Stimulated activated CD8-positive, alpha-beta memory T cell treated with anti-CD3 and anti-CD28 coated beads, Interleukin-12 subunit alpha, Interleukin-12 subunit beta, amount 100 ng/mL, for 24 hours (primary cell): ENCODE measurements around the gene TRIM25.

Experiments used
- DNase-seq: peaks from one replicate; pipeline ENCODE4 v3.0.0-alpha.2; 2020; ENCODE audit errors: extremely low read depth

The TRIM25 gene

DNA sequence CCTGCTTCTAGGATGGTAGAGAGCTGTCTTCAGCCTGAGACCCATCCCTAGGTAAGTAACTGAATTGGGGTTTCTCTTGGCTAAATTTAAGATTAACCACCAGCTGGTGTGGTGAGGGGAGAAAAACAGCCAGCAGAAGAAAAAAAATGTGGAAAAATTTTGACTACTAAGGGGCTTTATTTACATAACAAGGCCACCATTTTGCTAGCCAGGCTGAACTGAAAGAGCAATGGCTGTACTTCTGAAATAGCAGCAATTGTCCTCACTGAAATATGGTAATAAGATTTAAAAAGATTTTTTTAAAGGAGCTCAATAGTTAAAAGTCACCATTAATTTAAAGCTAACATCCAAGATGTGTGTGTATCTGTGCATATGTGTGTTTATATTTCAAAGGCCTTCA lies 12.4 kb upstream of the TRIM25 start:
- DNase-seq: no peak

DNA sequence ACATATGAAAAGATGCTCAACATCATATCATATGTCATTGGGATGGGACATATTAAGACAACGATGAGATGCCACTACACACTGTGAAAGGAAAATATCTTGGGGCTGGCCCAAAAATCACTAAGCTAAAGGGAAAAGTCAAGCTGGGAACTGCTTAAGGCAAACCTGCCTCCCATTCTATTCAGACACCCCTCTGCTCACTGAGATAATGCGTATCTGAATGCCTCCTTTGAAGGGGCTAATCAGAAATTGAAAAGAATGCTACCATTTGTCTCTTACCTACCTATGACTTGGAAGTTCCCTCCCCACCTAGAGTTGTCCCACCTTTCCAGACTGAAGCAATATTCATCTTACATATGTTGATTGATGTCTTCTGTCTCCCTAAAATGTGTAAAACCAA lies 11.2 kb upstream of the TRIM25 start:
- DNase-seq: no peak

DNA sequence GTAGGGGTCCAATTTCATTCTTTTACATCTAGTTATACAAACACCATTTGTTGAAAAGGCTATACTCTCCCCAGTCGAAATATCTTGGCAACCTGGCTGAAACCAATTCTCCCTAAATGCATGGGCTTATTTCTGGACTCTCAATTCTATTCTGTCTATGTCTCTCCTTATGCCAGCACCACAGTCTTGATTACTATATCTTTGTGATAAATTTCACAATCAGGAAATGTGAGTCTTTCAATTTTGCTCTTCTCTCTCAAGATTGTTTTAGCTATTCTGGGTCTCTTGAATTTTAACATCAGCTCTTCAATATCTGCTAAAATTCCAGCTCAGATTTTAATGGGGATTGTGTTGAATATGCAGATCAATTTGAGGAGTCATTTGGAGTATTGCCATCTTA lies 5.9 kb upstream of the TRIM25 start:
- no peak for DNase-seq

DNA sequence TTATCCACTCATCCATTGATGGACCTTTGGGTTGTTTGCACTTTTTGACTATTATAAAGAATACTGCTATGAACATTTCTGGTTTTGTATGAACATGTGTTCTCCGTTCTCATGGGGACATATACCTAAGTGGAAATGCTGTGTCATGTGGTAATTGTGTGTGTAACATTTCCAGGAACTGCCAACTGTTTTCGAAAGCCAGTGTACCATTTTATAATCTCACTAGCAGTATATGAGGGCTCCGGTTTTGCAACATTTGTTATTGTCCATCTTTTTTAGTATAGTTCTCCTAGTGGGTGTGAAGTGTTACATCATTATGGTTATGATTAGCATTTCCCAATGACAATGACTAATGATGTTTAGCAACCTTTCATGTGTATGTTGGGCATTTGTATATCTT lies 5.1 kb upstream of the TRIM25 start:
- DNase-seq: no peak

DNA sequence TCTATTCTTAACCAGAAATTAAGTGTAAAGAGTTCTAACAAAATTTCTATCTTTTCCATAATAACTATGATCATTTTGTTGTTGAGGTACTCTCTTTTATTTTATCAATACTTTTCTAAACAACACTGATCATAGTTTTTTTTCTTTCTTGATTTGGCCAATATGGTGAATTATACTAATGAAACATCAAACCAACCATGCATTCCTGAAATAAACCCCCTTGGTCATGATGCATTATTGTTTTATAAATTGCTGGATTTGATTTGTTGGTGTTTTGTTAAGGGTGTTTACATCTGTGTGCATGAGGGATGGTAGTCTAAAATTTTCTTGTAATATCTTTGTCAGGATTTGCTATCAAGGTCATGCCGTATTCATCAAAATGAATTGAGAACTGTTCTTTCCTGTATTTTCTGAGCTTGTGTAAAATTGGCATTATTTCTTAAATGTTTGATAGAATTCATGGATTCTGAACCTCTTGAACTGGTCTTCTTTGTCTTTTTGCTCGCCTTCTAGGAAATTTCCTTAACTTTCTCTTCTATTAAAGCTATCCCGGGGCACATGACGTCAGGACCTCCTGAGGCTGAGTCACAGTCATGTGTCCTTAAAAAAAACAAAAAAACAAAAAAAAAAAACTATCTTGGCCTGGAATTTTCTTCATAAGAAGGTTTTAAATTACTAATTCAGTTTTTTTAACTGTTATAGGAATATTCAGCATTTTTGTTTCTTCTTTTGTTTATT lies 3.9 kb upstream of the TRIM25 start:
- no peak for DNase-seq

DNA sequence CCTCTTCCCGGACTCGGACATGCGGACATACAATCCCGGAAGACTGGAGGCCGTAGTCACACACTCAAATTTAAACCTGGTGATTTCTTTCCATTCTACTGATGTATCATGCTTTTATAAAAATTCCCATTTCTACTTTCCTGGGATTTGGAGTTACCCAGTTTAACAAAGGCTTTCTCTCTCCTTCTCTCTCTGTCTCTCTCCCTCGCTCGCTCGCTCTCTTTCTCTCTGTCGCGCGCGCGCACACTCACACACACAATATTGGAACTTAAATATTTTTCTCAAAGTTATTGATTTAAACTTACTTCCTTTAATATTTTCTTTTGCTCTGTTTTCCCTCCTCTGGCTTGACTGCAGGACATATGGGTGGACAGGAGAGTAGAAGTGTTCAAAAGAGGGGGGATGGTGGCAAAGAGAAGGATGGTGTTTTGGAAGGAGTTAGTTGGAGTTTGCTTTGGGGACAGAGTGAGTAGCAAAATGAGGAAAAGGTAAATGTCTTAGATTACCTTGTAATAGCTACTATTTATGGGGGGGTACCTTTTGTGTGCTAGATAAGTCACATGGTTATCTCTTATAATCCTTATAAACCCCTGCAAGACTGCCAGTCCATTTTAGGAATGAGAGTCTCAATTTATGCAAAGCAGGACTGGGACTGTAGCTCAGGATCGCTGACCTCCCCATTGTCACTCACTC lies 878 bp upstream of the TRIM25 start:
- no peak for DNase-seq

DNA sequence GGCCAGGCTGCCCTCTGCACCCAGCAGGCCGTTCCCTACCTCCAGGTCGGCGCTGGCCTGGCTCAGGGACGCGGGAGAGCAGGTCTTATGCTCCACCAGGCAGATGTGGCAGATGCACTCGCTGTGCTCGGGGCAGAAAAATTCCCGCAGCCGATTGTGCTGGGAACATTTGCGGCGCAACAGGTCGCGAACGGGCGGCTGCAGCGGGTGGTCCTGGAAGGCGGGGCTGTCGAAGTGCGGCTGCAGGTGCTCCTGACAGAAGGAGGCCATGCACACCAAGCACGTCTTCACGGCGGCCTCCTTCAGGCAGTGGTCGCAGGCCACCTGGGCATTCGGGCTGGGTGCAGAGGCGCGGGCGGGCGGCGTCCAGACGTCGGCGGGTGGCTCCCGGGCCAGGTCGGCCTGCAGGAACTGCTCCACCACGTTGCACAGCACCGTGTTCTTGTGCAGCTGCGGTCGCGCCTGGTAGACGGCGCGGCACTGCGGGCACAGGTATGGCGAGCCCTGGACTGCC lies 439 bp downstream of the TRIM25 start:
- DNase-seq: no peak

DNA sequence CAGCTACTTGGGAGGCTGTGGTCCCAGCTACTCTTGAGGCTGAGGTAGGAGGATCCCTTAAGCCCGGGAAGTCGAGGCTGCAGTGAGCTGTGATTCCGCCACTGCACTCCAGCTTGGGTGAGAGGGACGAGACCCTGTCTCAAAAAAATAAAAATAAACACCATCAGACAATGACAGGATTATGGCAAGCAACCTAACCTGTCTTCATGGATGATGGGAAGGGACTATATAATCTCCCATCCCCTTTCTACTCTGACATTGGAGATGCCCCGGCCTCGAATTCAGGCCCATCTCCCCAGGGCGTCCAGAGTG lies 893 bp downstream of the TRIM25 start:
- no peak for DNase-seq

DNA sequence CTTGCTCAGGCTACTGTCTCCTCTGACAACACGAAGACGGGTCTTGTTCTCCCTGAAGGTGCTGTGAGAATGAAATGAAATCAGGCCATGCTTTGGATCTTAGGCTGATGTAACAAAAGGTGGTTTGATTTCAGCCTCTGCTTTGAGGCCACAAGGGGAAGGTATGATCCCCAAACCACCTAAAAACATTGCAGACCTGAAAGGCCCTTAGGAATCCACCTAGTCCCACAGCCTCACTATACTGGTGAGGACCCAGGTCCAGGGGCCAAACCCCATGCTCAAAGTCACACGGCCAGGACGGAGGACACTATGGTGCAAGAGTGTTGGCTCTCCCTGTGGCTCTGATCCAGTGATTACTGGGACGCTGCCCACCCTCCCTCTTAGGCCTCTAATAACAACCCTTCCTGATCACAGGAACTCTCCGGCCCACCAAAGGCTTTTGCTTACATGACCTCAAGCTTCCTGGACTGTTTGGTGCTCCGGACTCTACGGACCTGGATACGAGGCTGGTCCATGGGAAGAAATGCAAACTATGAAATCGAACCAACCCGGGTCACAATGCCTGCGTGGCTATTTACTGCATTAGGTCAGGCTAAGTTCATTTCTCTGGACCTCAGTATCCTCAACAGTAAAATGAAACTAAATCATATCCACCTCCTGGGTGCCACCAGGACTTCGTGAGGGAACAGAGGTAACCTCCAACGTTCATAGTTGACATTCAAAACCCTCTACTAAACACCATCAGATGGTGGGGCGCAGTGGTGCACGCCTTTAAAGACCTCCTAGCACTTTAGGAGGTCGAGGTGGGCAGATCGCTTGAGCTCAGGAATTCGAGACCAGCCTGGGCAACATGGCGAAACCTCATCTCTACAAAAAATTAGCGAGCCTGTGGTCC lies 1.5 kb downstream of the TRIM25 start:
- no peak for DNase-seq

DNA sequence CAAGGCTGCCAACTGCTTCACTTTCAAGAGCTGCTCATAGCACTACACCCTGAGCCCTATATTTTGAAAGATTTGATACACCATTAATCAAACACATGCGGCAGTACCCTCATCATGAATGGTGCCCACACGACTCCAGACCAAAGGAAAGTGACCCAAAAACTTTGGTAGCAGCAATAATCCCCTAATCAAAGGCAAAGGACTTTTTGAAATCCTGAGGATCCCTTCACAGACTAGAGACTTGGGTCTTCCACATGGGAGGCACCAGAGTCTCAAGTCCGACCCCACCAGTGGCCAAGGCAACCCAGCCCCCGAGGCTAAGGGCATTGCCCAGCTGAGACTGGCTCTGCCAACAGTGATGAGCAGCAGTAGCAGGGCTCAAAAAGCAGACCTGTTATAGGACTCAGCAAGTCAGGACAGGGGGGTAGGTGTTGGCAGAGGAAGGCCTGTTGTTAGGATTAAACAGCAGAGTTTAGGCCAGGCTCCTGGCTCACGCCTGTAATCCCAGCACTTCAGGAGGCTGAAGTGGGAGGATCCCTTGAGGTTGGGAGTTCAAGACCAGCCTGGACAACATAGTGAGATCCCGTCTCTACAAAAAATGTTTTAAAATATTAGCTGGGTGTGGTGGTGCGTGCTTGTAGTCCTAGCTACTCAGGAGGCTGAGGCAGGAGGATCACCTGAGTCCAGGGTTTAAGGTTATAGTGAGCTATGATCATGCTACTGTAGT lies 3.2 kb downstream of the TRIM25 start:
- DNase-seq: no peak

DNA sequence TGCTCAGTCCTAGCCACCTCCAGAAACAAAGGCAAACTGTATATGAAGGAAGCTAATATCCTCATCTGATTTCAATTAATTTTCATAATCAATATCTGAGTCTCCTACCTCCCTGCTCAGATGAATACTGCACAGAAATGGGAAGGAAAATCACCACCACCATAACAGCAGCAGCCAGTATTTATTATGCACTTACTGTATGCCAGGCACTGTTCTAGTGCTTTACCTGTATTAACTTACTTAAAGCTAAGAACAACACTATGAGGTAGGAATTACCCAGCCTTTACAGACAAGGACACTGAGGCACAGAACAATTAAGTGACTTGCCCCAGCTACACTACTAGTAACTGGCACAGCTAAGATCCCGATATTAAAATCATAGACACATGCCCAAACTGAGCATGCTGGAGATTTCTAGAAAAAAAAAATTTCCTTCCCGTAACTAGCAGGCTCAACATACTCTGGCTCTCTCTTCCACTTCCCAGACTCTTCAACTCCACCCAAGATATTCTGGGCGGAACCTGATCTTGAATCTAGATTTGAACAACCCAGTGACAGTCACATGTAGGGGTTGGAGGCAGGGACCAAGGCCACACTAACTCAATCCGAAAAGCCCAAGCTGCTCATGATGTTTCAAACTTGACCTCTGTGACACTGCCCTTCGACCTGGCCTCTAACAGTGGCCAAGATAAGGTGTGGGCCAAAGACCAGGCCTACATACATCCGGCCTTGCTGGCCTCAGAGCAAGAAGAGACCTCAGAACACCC lies 3.9 kb downstream of the TRIM25 start:
- DNase-seq: no peak

DNA sequence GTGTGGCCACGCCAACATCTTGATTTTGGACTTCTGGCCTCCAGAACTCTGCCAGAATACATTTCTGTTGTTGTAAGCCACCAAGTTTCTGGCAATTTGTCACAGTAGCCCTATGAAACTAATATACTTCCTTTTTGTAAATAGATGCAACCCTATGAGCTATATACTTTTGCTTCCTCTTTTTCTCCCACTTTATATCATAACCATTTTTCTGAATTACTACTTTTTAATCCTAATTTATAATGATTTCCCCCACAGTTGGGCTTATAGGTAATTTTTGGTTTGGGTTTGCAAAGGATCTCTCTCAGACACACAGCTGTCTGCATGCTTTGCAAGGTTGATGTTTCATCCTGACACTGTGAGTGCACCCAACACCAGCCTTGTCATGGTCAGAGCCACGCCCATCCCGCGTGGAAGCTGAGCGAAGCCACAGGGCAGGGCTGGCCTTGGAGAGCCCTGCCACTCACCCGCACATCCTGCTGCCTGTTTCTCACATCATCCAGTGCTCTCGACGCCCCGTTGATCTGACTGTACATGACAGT lies 5.8 kb downstream of the TRIM25 start:
- DNase-seq: no peak

DNA sequence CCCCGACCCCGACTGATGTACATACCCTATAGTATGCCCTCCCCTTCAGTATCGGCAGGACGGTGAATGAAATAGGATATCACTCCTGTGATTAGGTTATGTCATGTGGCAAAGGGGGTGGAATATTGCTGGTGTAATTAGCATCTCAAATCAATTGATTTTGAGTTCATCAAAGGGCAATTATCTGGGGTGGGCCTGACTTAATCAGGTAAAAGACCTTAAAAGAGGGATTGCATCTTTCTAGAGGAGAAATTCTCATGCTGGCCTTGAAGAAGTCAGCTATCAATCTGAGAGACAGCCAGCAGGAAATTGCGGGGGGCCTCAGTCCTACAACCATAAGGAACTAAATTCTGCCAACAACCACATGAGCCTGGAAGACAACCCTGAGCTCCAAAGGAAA lies 10.3 kb downstream of the TRIM25 start:
- DNase-seq: no peak

DNA sequence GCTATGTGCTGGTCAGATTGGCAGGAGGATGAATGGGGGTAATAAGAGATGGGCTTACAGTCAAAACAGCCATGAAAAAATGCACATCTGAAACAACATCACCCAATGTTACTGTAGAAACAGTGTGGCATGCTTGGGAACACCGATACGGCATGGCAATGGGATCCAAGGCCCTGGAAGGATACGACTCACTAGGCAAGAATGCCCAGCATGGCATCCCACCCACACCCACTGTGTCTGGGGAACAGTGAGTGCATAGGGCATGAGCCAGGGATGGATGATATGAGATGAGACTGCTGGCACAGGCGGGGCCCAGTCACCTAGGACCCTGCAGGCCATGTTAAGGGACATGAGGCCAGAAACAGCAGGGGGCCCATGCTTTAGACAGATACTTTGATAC lies 11.5 kb downstream of the TRIM25 start:
- DNase-seq: no peak

DNA sequence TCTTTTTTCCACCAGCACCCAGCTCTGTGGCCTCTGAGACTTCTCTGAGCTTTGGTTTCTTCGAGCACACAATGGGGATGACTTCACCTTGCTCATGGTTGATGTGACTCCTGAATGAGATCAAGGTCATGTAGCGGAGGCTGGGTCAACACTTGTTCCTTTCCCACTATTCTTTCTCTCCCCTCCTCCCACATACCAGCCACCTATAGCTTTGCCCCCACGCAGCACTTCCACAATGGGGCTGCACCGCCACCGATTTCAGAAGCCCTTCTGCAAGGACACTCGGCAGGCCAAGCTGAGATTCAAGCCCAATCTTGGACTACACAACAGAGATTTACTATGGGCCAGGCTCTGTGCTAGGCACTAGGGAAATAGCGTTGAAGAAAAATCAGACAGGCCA lies 14.4 kb downstream of the TRIM25 start:
- no peak for DNase-seq

DNA sequence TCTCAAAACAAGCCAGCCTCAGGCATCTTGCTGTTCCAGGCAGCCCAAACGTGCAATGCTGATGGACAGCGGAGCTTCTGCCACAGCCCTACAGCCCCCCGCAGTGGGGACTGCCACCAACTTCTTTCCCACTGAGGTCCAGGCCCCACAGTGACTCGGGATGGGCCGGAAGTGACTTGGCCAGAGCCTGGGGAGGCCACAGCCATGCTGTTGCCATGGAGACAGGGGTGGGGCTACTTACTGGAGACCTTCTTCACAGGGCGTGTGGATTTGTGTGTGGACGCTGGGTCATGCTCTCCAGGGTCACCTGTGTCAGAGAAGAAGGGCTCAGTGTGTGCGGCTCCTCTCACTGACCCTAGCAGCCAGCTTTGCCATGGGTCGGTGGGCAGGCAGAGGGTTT lies 15.0 kb downstream of the TRIM25 start:
- DNase-seq: no peak

DNA sequence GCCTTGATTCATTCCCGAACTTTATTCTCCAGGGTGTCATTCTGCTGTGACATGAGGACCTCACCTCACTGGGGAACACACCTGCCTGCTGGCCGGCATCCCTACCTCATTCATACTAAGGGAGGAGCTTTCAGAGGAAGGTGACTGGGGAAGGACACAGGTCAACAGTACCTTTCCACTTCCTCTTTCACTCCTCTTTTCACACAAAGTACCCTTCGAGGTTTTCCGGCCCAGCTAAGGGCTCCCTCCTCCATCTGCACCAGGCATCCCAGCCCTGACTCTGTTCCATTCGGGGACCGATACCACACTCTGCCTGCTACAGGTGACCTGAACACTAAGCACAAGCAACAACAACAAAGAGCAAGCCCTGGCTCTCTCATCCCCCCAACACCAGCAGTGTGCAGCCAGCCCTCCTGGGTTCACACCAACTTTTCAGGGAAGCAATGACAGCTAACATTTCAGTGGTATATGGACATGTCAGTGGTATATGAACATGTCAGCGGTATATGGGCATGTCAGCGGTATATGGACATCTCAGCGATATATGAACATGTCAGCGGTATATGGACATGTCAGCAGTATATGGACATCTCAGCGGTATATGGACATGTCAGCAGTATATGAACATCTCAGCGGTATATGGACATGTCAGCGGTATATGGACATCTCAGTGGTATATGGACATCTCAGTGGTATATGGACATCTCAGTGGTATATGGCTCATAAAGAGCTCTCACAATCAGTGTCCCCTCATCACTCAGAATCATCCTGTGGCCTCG lies 16.0 kb downstream of the TRIM25 start:
- no peak for DNase-seq

DNA sequence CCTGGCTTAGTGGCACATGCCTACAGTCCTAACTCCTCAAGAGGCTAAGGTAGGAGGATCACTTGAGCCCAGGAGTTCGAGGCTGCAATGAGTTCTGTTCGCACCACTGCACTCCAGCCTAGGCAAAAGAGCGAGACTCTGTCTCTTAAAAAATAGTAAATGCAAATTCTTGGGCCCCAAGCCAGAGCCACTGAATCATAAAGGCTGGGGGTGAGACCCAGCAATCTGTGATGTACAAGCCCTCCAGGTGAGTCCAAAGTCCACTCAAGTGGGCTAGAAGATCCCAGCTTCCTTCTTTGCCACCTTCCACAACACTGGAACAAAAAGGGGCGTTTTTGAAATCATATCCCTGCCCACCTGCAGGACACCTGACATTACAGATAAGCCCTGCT lies 16.9 kb downstream of the TRIM25 start:
- DNase-seq: no peak

DNA sequence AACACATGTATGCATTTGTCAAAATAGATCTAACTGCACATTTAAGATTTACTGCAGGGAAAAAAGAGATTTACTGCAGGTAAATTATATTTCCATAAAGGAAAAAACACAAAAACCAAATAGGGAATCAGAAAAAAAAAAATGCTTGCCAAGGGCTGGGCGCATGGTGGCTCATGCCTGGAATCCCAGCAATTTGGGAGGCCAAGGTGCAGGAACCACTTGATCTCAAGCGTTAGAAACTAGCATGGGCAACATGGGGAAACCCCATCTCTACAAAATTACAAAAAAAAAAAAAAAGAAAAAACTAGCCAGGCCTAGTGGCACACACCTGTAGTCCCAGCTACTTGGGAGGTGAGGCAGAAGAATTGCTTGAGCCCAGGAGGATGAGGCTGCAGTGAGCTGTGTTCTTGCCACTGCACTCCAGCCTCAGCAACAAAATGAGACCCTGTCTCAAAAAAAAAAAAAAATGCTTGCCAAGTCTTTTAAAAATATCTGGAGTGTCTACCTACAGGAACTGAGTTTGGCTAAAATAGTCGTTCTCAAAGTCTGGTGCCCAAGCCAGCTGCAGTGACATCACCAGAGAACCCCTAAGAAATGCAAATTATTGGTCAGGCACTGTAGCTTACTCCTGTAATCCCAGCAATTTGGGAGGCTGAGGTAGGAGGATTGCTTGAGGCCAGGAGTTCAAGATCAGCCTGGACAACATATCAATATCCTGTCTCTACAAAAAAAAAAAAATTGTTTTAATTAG lies 17.5 kb downstream of the TRIM25 start:
- no peak for DNase-seq
